ENCODE data around the gene PPP1R17.

PPP1R17 gene

DNA sequence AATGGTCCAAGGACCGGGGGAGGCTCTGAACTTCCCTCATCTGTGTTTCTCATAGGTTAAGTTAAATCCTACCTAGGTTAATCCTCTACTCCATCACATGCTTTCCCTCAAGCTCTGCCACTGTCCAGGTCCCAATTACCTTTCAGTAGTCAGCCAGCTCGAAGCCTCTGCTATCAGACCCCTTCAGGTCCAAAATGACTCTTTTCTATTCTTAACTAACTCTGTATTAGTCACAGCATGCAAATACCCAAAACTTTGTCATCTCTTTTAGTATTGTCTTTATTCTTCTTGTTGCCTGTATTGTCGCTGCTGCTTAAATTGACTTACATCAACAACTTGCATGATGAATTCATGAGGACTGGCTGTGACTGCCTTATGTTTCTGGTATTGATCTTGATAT lies 15.3 kb downstream of the PPP1R17 start:
- no peak for DNase-seq (ENCODE audit: low read depth)

DNA sequence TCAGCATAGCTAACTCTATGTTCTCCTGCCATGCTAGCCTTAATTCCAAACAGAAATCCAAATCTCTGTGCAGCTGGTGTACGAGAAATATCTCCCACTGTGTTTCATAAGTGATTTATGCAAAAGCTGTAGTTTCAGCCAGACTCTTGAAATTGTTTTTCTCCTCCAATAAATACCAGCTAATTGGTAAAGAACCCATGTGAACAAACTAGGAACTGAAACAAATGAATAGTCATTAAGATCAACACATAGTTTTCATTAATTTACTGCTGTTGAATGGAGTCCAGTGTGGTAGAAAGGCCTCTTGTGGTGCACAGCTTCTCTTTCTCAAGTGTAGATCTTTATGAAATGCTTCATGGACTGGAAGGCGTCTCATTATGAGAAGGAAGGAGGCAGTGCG lies 18.4 kb downstream of the PPP1R17 start:
- no peak for DNase-seq (ENCODE audit: low read depth)

DNA sequence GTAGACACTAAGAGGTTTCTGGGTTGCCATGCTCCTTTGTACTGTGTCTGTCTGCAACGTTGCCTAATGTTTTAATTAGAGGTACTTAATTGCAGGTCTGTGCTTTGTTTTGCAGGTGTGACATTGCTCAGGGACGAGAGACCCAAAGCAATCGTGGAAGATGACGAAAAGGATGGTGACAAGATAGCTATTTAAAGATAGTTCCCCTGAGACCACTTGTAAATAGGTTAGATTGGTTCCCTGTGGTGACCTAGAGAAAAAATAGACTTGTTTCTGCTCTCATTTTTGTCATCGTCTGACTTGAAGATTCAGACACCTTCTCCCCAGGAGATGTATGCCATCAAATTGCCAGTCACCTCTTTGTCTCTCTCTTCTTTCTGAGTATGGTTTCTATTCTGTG lies 20.1 kb downstream of the PPP1R17 start:
- DNase-seq (ENCODE audit: low read depth): no peak

DNA sequence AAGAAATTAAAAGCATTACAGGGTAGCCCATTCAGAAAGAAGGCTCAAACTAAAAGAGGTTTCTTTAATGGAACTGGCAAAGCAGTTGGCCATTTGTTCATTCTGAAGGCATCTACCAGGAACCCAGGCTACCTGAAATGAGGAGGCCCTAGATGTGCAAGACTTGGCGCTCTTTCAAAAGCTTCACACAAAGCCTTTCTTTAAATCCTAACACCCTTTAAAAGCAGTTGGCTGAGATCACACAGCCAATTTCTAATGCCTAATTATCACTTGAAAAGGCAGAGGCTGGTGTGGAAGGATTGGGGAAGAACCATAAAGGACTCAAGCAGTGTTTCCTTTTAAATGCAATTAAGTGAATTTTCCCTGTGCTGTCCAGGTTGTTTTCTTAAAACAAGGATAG lies 23.2 kb downstream of the PPP1R17 start:
- DNase-seq (ENCODE audit: low read depth): no peak

DNA sequence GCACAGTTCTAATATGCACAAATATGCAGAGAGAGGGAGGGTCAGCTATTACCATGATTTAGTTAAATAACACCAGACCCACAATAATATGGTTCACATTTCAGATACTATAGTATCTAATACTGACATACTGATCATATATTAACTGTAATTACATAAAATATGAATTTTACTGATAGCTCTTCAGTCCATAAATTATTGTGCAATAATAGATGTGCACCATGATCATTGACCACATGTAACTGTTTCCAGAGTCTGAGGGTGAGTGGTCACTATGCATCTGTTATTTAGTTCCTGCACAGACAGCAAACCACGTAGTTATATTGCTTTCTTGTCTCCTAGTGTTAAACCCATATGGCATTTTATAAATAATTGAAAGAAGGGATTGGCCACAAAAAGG lies 29.3 kb downstream of the PPP1R17 start:
- no peak for DNase-seq (ENCODE audit: low read depth)

DNA sequence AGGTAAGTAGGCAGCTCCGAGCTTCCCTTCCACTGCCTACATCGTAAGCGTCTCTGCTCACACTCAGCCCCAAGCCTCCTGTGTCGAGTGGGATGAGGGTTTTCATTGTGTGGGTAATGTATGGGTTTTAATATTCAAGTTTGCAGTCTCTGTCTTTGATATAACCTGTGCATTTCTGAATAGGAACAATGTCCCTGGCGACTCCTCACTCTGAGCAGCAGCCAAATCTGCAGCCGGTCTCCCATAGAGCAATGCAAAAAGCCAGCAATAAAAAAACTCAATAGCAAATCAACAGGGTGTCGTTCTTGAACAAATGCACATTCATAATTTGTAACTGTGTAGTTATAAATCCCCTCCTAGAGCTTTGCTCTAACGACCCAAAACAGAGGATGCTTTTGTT lies 33.4 kb downstream of the PPP1R17 start:
- no peak for DNase-seq (ENCODE audit: low read depth)

DNA sequence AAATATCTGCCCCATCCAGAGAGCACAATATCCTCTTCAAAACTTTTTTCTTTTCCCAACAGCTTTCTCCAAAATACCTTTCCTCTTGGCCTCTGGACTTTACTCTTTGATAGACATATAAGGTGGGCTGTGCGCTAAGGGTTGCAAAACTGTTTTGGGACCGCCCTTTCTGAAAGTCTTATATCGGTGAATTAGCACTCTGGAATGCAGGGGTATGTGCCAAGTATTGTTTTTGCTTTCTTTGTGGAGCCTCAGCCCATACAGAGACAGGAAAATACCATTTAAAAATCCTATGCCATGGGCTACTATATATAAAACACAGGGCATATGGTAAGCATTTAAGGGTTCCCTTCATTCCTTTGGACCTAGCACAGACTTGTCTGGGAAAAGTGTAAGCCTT lies 37.7 kb downstream of the PPP1R17 start:
- DNase-seq (ENCODE audit: low read depth): no peak

DNA sequence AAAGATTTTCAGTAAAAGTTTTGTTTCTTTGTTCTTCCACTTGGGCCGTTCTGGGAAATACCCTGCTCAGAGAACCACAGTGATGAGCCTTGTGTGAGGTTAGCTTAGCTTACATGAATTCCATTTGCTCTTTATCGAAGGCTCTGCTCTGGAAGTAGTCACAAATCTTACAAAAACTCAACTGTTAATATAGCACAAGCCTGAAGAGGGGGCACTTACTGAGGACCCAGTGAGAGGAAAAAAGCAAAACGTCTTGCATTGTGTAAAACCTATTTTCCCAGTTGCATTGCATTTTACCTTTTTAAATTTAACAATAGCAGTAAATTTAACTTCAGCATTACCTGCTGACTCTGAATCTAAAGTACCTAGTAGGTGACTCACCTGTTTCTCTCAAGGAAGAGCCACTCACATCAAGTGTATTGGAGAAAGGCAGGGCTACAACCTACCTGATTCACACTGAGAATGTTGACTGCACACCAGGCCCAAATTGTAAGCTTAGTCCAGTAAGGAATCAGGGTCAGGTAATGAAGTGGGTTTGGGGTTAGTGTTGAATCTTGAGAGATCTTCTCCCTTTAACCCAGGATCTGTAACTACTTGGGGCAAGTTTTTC lies 42.3 kb downstream of the PPP1R17 start:
- DNase-seq (ENCODE audit: low read depth): no peak

DNA sequence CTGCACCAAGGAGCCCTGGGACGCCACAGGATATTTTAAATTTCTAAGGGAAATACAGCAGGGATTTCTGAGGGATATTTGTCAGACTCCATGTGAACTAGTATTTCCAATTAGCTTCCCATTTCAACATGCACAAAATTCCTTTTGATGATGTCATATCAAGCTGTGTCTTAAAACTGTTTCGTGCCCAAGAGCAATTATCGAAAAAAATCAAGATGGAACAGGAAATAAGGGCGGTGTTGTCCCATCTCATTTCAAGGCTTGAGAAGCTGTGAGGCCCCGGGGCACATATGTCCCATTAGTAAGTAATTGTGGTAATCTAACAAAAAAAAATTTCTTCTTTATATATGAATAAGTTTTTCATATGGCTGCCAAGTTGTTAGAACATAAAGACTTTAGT lies 47.4 kb downstream of the PPP1R17 start:
- DNase-seq (ENCODE audit: low read depth): no peak

DNA sequence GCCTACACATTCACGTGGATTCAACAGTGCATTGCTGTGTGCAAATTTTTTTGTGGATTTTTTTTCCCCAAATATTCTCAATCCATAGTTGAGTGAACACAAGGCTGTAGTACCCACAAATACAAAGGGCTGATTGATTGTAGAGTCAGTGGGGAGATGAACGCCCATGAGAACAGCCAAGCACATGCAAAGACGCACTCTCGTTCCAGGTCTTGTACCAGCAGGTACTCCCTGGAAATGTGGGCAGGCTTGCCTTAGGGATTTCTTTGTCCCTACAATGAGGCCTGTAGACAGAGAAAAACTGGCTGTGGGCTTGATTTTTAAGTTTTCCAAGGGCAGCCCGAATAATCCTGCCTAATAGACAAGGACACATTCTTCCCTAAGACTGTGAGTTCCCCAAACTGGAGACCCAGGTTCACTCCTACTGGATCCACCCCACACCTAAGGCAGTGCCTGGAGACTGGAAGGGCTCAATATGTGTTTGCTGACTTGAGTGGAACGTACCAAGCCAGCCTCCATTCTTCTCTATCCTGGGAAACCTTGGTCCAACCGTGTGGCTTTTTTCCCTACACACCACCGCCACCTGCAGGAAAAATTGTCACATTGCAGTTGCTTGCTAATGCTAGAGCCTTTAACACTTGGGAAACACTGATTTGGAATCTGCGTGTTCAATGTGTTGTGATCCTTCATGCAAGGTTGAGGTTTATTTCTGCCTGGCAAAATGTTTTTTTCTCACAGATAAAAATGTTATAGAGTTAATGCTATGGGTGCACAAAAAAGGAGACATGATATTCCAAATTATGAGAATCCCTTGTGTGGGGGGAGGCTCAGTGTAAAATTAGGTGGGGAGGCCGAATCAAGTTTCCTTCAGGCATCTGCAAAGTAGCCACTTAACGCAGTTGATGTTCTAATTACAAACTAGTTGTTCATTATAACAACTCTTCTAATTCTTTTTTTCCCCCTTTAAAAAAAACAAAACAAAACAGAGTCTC lies 49.3 kb downstream of the PPP1R17 start:
- peak; percentile 46 for DNase-seq (ENCODE audit: low read depth)

DNA sequence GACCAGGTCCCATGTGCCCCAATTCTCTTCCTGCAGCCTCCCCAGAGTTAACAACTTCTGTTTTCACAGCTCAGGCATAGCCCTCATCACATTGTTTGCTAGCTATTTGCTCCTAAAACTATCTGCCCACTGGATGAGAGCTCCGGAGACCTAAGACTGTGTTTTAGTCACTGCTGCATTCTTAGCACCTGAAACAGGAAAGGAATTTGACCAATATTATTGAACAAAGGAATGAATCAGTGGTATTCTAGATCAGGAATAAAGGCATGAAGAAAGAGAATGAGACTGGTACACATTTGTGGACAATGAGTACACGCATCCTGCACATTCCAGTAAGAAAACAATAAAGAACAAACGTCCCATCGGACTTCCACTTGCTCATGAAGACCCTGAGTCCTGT lies 54.8 kb downstream of the PPP1R17 start:
- no peak for DNase-seq (ENCODE audit: low read depth)

DNA sequence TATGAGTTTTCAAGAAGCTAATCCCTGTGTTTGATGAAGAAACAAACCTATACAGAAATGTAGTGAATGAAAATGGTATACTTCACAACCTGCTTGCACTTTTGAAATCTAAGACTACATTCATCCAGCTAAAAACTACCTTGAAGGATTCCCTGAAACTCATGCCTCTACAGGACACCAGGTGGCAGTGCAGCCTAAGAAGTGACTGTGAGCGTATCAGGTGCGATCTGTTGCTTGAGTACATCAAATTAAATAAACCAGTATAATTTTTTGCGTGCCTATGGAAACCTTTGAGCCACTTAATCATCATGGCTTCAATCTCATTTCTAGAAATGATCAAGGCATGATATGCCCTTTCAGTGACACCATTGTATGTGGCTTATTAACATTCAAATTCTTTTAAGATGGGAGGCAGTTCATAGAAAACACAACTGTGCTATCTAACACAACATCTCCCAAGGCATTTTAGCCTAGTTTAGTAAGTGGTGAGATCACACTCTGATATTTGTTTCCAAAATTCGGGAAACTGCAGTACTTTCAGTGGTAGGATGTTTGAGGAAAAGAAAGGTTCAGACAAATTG lies 57.4 kb downstream of the PPP1R17 start:
- peak; percentile 76 for DNase-seq (ENCODE audit: low read depth)

DNA sequence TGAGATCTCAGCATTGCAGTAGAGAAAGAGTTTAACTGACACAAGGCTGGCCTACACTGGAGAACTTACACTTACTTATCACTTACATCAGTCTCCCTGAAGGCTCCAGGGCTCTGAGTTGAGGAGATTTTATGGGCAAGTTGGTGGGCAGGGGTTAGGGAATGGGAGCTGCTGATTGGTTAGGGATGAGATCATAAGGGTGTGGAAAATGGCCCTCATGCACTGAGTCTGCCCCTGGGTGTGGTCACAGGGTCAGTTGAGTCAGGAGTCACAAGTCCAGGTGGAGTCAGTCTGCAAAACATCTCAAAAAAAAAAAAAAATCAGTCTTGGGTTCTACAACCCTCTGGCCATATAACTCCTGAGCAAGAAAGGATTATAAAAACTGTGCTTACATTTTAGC lies 60.5 kb downstream of the PPP1R17 start:
- DNase-seq (ENCODE audit: low read depth): no peak

DNA sequence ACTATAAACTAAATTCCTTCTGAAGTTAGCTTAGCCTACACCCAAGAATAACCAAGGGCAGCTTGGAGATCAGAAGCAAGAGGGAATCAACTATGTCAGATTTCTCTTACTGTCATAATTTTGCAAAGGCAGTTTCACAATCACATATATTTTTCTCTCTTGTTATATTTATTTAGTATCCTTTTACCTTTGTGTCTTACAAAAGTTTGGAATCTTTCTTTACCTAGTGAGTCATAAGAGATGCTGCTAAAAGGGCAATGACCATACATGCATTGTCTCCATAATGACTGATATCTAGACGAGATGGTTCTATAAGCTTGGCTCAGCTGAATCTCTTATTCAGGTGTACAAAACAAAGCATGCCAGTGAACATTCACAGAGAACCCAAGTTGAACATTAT lies 61.1 kb downstream of the PPP1R17 start:
- no peak for DNase-seq (ENCODE audit: low read depth)

DNA sequence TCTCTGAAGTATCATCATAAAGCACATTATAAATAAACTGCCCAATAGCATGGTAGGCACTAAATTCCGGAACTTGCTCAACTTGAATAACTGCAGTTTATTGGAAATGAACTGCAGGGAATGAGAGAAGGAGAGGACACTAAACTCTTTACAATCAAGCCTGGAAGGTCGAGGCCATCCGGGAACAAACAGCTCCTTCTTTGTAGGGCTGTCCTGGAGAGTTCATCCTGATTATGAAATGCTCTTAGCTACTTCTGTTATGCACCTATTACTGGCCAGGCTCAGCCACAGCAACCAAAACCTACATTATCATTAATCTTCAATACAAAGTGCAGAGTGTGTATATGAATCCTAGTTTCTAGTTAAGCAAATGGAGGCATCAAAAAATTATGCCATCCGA lies 64.7 kb downstream of the PPP1R17 start:
- DNase-seq (ENCODE audit: low read depth): no peak

All from iris pigment epithelial cell (primary cell).